ENCODE results near the gene U2AF2.

Gene U2AF2

GRCh38 chr19:55689411-55690108 is 34.7 kb downstream of the U2AF2 start:
- no peak for DNase-seq (ENCODE audit: low read depth in 3 of 3, low spot score in 1 of 3)

DNA sequence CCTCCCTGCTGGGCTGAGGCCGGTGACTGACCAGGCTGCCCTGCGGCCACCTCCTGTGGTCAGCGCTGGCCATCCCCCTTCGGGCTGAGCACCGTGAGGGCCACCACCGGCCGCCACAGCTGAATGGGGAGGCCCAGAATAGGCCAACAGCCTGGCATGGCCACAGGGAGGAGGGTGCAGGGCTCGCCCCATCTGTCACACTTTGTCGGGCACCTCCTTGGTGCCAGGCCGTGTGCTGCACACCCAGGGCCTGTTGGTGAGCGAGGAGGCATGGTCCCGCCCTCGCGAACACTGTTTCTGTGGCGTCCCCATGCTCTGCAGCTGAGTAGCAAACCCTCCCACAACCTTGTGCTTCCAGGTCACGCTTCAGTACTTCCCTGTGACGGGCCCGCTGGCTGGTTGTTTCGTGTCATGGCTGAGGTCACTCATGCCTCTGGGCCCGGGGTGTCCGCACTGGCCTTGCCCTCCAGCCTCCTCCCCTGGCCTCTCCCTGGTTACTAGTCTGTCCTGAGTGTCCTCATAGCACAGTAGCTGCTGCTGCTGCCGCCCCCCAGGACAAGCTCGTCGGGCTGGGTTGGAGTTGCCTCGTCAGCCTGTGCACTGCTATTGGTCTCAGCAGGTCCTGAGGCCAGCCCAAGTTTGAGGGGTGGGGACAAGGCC is 35.4 kb downstream of the U2AF2 start:
- no peak for DNase-seq (ENCODE audit: low read depth in 3 of 3, low spot score in 1 of 3)

GRCh38 chr19:55690769-55691545 is 36.1 kb downstream of the U2AF2 start:
- DNase-seq (ENCODE audit: low read depth in 3 of 3, low spot score in 1 of 3), result no peak

DNA sequence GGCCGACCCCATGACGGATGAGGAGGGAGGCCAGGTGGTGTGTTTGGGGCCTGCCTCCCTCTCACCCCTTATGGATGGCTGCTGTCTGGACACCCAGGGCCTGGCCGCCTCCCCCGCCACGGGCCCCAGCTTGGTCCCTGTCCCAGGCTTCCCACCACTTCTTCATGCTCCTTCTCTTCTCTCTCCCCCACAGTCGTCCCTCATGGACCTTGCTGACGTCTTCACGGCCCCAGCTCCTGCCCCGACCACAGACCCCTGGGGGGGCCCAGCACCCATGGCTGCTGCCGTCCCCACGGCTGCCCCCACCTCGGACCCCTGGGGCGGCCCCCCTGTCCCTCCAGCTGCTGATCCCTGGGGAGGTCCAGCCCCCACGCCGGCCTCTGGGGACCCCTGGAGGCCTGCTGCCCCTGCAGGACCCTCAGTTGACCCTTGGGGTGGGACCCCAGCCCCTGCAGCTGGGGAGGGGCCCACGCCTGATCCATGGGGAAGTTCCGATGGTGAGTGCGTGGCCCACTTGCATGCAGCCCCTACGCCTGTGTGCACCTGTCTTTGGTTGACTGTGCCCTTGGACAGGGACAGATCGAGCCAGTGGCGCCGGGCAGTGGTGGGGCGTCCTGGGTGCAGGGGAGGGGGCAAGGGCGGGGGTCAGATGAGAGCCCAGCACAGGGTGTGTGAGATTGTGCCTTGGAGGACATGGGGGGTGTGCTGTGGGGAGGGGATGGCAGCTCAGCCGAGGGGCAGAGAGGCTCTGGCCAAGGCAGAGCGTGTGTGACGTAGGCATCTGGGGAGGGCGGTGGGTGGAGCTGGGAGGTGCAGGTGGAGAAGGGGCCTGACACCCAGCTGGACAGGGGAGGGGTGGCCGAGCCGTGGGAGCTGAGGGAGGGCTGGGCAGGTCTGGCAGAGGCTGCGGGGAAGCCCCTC is 37.0 kb downstream of the U2AF2 start:
- no peak for DNase-seq (ENCODE audit: low read depth in 3 of 3, low spot score in 1 of 3)

- no peak for DNase-seq (ENCODE audit: low read depth in 3 of 3, low spot score in 1 of 3)
Measured at GRCh38 chr19:55692681-55693081, 37.8 kb downstream of the U2AF2 start.

GRCh38 chr19:55693336-55693974 is 38.6 kb downstream of the U2AF2 start:
- no peak for DNase-seq (ENCODE audit: low read depth in 3 of 3, low spot score in 1 of 3)

DNA sequence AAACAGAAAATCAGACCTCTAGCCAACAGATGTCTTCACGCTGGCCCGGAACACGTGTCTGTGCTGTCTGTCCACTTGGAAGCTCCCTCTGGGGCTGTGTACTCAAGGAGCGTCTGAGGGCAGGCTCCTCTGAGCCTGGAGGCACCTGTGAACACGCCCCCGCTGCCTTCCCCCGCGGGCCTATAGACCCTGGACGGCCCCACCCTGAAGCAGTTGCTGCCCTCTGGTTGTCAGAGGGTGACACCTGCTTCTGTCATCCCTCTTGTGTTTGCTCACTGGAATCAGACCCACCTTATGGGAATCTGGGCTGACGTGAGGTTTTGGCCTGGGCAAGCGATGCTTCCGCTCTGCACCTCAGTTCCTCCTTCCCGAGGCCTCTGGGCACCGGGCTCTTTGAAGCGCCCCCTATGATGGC is 39.4 kb downstream of the U2AF2 start:
- DNase-seq (ENCODE audit: low read depth in 3 of 3, low spot score in 1 of 3), result no peak

DNA sequence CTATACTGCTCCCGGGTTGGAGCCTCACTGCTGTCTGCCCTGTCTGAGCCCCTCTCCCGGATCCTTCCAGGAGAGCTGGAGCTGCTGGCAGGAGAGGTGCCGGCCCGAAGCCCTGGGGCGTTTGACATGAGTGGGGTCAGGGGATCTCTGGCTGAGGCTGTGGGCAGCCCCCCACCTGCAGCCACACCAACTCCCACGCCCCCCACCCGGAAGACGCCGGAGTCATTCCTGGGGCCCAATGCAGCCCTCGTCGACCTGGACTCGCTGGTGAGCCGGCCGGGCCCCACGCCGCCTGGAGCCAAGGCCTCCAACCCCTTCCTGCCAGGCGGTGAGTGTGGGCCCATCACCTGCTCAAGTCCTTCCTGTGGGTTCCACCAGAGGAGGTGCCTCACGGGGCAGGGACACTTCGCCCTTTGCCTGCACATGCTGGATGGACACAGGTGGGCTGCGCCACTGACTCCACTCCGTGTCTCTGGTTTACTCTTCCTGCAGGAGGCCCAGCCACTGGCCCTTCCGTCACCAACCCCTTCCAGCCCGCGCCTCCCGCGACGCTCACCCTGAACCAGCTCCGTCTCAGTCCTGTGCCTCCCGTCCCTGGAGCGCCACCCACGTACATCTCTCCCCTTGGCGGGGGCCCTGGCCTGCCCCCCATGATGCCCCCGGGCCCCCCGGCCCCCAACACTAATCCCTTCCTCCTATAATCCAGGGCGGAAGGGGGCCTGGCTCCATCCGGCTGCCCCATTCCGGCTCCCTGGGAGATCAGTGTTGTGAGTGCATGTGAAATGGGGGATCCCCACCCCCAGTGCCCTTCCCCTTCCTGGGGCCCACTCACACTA is 40.0 kb downstream of the U2AF2 start:
- DNase-seq (ENCODE audit: low read depth in 3 of 3, low spot score in 1 of 3), result no peak

GRCh38 chr19:55695511-55696290 is 40.9 kb downstream of the U2AF2 start:
- DNase-seq (ENCODE audit: low read depth in 3 of 3, low spot score in 1 of 3), result no peak

- no peak for DNase-seq (ENCODE audit: low read depth in 3 of 3, low spot score in 1 of 3)
Measured at GRCh38 chr19:55696301-55697068, 41.6 kb downstream of the U2AF2 start.

DNA sequence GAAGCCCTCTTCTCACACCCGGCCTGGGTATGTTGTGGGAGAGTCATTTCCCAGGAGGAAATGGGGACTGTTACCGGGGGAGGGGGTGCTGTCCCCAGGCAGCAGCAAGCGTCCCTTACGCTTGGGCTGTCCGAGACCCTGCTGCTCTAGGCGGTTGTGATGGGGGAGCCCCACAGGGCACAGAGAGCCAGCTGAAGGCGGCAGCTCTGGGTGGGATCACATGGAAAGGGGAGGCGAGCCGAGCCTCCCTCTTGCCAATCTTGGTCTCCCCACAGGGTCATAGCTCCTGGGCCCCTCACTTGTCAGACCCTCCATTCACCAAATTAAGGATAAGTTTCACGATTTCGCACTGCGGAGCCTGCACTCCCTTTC is 42.2 kb downstream of the U2AF2 start:
- no peak for DNase-seq (ENCODE audit: low read depth in 3 of 3, low spot score in 1 of 3)

DNA sequence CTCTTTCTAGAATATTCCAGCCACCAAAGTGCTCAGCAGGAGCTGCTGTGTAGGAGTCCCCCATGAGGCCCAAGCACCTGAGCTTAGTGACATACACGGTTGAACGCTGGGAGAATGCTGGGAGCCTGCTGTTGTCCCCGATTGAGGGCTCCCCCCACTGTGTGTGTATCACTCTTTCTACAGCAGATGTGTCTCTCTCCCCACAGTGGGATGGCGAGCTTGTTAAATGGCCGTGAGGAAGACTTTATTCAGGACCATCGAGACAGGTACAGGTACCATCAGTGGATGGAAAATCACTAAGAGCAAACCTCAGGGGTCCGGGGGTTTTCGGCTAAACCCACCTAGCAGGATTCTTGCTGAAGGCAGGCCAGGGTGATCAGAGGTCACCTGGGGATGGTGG is 42.9 kb downstream of the U2AF2 start:
- DNase-seq (ENCODE audit: low read depth in 3 of 3, low spot score in 1 of 3), result no peak

GRCh38 chr19:55698256-55698655 is 43.4 kb downstream of the U2AF2 start:
- DNase-seq (ENCODE audit: low read depth in 3 of 3, low spot score in 1 of 3), result no peak

DNA sequence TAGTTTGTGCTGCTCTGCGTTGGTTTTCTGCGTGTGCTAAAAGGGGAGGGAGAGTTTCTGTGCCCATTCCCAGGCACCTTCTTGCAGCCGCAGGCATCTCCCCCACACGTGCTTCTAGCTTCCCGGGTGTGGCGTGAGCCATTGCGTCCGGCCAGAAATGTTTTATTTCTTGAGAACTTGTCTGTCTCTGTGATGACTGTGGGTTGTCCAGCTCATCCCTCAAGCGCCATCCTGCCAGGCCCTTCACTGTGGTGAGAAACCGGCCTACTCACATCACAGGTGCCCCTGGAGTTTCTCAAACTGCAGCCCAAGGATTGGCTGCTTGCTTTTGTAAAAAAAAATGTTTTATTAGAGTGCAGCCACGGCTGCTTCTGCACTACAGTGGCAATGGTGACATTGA is 44.4 kb downstream of the U2AF2 start:
- no peak for DNase-seq (ENCODE audit: low read depth in 3 of 3, low spot score in 1 of 3)

GRCh38 chr19:55700813-55701212 is 46.0 kb downstream of the U2AF2 start:
- DNase-seq (ENCODE audit: low read depth in 3 of 3, low spot score in 1 of 3), result no peak

- no peak for DNase-seq (ENCODE audit: low read depth in 3 of 3, low spot score in 1 of 3)
Measured at GRCh38 chr19:55702131-55702627, 47.3 kb downstream of the U2AF2 start.

DNA sequence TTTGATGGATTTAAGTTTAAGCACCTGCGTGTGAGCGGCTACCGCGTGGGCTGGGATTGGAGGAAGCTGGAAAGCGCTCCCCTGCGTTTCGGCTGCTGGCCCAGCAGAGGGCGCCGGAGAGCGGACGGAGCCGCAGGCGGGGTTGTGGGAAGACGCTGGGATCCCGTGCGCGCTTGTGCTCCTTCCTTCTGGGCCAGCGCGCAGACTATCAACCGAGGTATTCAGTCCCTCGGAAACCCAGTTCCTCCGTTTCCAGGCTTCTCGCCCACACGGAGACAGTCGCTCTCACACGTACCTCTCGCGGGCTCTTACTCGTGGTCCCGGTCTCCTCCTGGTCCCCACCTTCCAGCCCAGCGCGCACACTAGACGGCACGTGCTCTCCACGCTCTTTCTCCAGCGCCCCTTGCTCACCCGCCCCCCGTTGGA is 49.0 kb downstream of the U2AF2 start:
- DNase-seq (ENCODE audit: low read depth in 3 of 3, low spot score in 1 of 3), result peak in 1 of 3 donors; percentile 43
